ENCODE results near the gene TRIM54. TPM values are rescaled to one million over a fixed set of nuclear protein-coding genes. Genes with fewer than 3 reads are reported as not detected.
"Not testable (repeated sequence)": the region's sequence is repeated elsewhere in the genome, so short reads cannot be mapped to it uniquely, and the experiment has no call there.

Gene TRIM54
- total RNA-seq, 8 experiments from 2014 or later: 0.25 to 1.00 (median 0.38) TPM; not detected in 1

DNA sequence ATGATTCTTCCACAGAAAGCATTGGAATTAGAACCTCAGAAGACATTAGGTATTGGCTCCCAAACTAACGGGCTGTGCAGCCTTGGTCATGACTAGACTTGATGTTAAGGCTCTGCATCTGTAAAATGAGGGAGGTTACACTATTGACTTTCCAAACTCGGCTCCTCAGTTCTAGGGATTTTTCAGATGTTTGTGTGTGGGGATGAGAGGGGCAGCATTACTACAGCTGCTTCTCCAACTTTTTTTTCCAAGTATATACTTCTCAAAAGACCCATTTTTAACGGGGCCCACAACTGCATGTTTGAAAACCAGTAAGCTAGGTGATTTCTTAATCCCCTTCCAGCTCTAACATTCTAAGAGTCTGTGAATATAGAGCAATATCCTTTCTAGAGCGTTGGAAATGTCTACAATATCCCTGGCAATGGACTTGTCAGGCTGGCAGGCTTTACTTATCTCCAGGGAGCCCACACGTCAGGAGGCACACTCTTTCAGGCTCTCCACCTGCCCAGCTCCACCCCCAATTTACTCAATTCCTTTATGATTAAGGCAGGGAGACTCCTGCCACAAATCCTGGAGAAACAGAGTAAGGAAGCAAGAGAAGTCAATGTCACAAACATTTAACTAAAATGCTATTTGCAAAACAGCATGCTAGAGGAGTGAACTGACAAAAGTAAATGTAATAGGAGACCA lies 41.5 kb downstream of the TRIM54 start:
- peak in 2 of 8 experiments; percentile 2 to 6 for ATAC-seq (replicated peaks in 6 of 8)
- in situ Hi-C loops (cut with MboI; ENCODE audit: low pct_unique_long_range_greater_than_20kb in 2 of 9, low sequenced_read_pairs in 9 of 9, unreplicated experiment in 9 of 9): no loop called here
- 0 to 50% (median 13%) methylated on average over 1 to 4 of the region's 5 CpGs; no CpG with 5 or more reads in 2 of the 10 experiments for WGBS, 10 experiments

DNA sequence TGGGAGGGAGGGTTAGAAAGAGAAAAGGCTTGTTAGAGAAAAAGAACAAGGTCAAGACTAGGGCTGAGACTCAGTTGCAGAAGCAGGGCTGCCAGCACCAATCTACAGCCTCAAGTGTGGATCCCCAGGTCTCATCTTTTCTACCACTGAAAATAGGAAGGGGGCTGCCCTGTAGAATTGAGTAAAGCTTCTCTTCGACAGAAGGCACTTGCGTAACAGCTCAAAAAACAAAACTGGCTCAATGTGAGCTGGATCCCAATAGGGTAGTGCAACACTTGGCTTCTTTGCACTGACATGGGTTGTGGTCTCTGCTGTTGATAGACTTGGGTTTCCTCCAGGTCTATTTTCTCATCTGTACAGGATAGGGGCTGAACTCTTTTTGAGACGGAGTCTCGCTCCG lies 42.5 kb downstream of the TRIM54 start:
- 87 to 100% (median 99%) methylated on average over 2 to 5 of the region's 5 CpGs; no CpG with 5 or more reads in 4 of the 10 experiments for WGBS, 10 experiments
- H3K4me1 ChIP-seq (replicated peaks in 1 of 2): peaks cover 13 to 14% of the 10 kb centered on the region in 2 donors
- ATAC-seq (replicated peaks in 6 of 8): no peak
- no peak overlapping the region for H3K4me3 ChIP-seq
- H3K27ac ChIP-seq: no peak overlapping the region
- in situ Hi-C loops (cut with MboI; ENCODE audit: low pct_unique_long_range_greater_than_20kb in 2 of 9, low sequenced_read_pairs in 9 of 9, unreplicated experiment in 9 of 9): no loop called here

More for the DNA sequence above, 41.5 kb downstream of the TRIM54 start:
- Histone ChIP-seq H3K4me3 (peak overlapping the region; percentile 49 to 96 (median 62)), H3K27ac (peak overlapping the region; percentile 98 to 99), H3K4me1 (replicated peaks in 1 of 2) (peaks cover 13 to 14% of the 10 kb centered on the region in 2 donors)

DNA sequence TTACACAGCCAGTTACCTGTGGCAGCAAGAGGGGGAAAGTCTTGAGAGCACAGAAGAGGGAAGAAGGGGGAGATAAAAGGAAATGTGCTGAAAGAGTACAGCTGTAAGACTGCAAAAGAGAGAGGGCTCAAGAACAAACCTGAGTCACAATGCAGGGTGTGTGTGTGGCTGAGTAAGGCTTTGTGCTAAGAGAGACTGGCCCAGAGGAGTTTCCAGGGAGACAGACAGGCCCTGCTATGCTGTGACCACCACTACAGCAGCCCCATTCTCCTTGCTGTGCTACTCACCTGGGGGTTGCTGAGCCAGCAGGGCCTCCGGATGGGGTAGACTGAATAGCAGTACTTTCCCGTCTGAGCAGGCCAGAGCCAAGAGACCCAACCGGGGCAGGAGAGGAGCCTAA lies 53.1 kb downstream of the TRIM54 start:
- no peaks in the 10 kb centered on the region for H3K4me1 ChIP-seq (replicated peaks in 1 of 2)
- no peak overlapping the region for H3K27ac ChIP-seq
- WGBS, 10 experiments: 100% methylated on average over 1 of the region's 3 CpGs; no CpG with 5 or more reads in 6 of the 10 experiments
- no peak overlapping the region for H3K4me3 ChIP-seq
- peak in 3 of 8 experiments; percentile 65 to 100 (median 93) for ATAC-seq (replicated peaks in 6 of 8)
- in situ Hi-C loops (cut with MboI; ENCODE audit: low pct_unique_long_range_greater_than_20kb in 2 of 9, low sequenced_read_pairs in 9 of 9, unreplicated experiment in 9 of 9): no loop called here

DNA sequence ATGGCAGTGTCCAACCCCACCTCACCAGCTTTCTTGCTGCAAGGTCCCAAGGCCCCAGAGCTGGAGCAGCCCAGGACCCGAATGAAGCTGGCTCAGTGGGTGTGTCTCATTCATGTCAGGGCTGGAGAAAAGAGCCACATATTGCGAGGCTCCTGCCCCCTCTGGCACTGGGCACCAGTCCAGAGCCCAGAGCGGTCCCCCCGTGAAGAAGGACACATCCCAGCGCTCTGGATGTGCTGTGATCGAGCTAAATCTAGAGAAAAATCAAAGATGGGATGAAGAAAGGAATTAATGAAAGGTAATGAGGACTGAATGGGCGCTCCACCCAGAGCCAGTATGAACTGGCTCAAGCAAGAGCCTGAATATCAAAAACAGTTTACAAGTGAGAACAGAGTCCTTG lies 53.9 kb downstream of the TRIM54 start:
- no peak for ATAC-seq (replicated peaks in 6 of 8)
- in situ Hi-C loops (cut with MboI; ENCODE audit: low pct_unique_long_range_greater_than_20kb in 2 of 9, low sequenced_read_pairs in 9 of 9, unreplicated experiment in 9 of 9): no loop called here
- no peaks in the 10 kb centered on the region for H3K4me1 ChIP-seq (replicated peaks in 1 of 2)
- 81 to 100% (median 92%) methylated on average over 1 to 5 of the region's 7 CpGs; no CpG with 5 or more reads in 4 of the 10 experiments for WGBS, 10 experiments
- H3K27ac ChIP-seq: no peak overlapping the region
- H3K4me3 ChIP-seq: no peak overlapping the region

DNA sequence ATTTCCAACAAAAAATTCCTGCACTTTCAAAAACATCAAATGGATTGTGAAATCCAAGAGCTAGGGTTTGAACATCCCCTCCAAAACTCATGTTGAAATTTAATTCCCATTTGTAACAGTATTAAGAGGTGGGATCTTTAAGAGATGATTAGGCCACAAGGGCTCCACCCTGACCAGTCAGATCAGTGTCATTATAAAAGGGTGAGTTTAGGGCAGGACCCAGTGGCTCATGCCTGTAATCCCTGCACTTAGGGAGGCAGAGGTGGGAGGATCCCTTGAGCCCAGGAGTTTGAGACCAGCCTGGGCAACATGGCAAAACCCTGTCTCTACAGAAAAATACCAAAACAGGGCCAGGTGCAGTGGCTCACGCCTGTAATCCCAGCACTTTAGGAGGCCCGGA lies 65.4 kb downstream of the TRIM54 start:
- no peak overlapping the region for H3K4me3 ChIP-seq
- 83 to 100% methylated on average over 1 of the region's 2 CpGs; no CpG with 5 or more reads in 8 of the 10 experiments for WGBS, 10 experiments
- no peak overlapping the region for H3K27ac ChIP-seq
- peak in 2 of 8 experiments; percentile 68 to 85 for ATAC-seq (replicated peaks in 6 of 8)
- in situ Hi-C loops (cut with MboI; ENCODE audit: low pct_unique_long_range_greater_than_20kb in 2 of 9, low sequenced_read_pairs in 9 of 9, unreplicated experiment in 9 of 9): no loop called here
- no peaks in the 10 kb centered on the region for H3K4me1 ChIP-seq (replicated peaks in 1 of 2)

DNA sequence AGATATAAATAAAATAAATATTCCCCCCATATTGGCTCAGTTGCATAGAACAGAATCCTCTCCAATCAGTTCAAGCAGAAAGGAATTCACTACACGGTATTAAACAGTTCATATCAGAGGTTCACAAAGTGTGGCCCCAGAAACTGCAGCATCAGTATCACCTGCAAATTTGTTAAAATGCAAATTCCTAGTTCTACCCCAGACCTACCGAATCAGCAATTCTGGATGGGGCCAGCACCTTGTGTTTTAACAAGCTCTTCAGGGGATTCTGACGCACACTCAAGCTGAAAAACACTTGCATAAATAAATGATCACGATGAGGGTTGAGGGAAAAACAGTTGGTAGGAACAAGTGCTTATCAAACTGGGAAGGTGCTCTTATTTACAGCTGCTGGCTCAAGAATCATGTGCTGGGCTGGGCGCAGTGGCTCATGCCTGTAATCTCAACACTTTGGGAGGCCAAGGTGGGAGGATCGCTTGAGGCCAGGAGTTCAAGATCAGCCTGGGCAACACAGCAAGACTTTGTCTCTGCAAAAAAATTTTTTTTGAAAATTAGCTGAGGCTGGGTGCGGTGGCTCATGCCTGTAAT lies 68.0 kb downstream of the TRIM54 start:
- no peak overlapping the region for H3K27ac ChIP-seq
- H3K4me1 ChIP-seq (replicated peaks in 1 of 2): peaks cover 2% of the 10 kb centered on the region in 2 donors
- 69 to 100% (median 91%) methylated on average over 1 to 6 of the region's 7 CpGs for WGBS, 10 experiments
- no peak overlapping the region for H3K4me3 ChIP-seq
- ATAC-seq (replicated peaks in 6 of 8): no peak
- in situ Hi-C loops (cut with MboI; ENCODE audit: low pct_unique_long_range_greater_than_20kb in 2 of 9, low sequenced_read_pairs in 9 of 9, unreplicated experiment in 9 of 9): no loop called here

DNA sequence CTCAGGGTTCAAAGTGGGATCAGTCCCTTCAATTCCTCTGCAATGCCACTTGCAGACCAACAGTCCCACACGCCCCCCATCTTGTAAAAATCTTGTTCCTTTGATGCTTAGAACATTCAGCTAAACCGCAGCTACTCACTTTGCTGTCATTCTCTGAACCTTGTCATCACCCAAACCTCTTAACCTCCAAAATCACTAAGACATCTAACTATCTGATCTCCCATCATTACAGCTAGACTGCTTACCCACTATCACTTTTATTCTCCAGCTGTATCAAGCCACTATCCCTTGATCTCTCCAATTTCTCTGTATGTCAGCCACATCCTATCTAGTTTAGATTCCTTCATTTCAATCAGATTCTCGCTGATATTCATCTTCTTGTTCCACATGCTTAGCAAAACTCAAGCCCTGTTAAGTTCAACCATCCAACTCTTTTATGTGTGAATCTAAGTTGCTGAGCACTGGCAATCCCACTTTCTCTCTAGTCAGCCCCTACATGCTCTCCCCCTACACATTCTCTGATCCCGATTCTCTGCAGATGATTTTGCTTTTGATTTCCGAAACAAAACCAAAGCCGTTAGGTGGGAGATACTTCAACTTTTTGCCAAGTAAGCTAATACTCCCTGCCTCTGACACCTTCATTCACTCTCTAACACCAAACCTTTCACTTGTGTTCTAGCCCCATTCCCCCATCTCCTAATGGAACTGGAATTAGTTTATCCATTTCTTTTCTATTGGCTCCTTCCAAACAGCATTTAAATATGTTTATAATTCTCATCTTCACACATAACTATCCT lies 69.8 kb downstream of the TRIM54 start:
- in situ Hi-C loops (cut with MboI; ENCODE audit: low pct_unique_long_range_greater_than_20kb in 2 of 9, low sequenced_read_pairs in 9 of 9, unreplicated experiment in 9 of 9): no loop called here
- Histone ChIP-seq H3K4me3 (no peak overlapping the region), H3K4me1 (replicated peaks in 1 of 2) (peaks cover 5 to 6% of the 10 kb centered on the region in 2 donors), H3K27ac (no peak overlapping the region)
- ATAC-seq (replicated peaks in 6 of 8): no peak
- 55 to 100% (median 88%) methylated on average over 2 to 6 of the region's 6 CpGs; no CpG with 5 or more reads in 1 of the 10 experiments for WGBS, 10 experiments

DNA sequence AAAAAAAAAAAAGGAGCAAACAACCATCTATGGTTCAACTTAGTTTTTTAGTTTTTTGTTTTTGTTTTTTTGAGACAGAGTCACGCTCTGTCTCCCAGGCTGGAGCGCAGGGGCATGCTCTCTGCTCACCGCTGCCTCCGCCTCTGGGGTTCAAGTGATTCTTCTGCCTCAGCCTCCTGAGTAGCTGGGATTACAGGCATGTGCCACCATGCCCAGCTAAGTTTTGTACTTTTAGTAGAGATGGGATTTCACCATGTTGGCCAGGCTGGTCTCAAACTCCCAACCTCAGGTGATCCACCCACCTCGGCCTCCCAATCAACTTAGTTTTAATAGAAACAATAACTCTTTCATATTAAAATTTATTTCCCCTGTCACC lies 71.1 kb downstream of the TRIM54 start:
- ATAC-seq (replicated peaks in 6 of 8); in situ Hi-C loops (cut with MboI; ENCODE audit: low pct_unique_long_range_greater_than_20kb in 2 of 9, low sequenced_read_pairs in 9 of 9, unreplicated experiment in 9 of 9); H3K4me3 ChIP-seq; H3K27ac ChIP-seq: not testable (repeated sequence)
- peaks cover 8 to 14% of the 10 kb centered on the region in 2 donors for H3K4me1 ChIP-seq (replicated peaks in 1 of 2)
- WGBS, 10 experiments: 86 to 100% (median 93%) methylated on average over 1 to 5 of the region's 5 CpGs; no CpG with 5 or more reads in 3 of the 10 experiments

DNA sequence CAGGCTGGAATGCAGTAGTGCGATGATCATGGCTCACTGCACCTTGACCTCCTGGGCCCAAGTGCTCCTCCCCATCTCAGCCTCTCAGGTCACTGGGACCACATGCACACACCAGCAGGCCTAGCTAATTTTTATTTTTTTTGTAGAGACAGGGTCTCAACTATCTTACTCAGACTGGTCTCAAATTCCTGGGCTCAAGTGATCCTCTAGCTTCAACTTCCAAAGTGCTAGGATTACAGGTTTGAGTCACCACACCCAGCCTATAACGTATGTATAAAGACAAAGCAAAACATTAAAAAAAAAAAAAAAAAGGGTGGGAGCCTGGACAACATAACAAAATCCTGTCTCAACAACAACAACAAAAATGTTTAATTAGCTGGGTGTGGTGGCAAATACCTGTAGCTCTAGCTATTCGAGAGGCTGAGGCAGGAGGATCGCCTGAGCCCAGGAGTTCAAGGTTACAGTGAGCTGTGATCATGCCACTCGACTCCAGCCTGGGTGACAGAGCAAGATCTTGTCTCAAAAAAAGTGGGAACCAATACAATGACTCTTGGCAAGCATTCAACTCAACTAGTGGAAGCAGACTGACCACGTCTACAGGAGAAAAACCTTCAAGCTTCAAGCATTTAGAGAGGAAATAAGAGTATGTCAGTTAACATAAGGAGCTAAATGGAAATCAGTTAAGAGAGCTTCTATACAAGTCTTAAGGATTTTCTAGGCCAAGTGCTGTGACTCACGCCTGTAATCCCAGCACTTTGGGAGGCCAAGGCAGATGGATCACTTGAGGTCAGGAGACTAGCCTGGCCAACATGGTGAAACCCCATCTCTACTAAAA lies 71.8 kb downstream of the TRIM54 start:
- Histone ChIP-seq H3K4me1 (replicated peaks in 1 of 2) (peaks cover 8 to 14% of the 10 kb centered on the region in 2 donors), H3K4me3 (no peak overlapping the region), H3K27ac (no peak overlapping the region)
- in situ Hi-C loops (cut with MboI; ENCODE audit: low pct_unique_long_range_greater_than_20kb in 2 of 9, low sequenced_read_pairs in 9 of 9, unreplicated experiment in 9 of 9): no loop called here
- 74 to 100% (median 82%) methylated on average over 1 to 6 of the region's 7 CpGs; no CpG with 5 or more reads in 1 of the 10 experiments for WGBS, 10 experiments
- ATAC-seq (replicated peaks in 6 of 8): no peak

DNA sequence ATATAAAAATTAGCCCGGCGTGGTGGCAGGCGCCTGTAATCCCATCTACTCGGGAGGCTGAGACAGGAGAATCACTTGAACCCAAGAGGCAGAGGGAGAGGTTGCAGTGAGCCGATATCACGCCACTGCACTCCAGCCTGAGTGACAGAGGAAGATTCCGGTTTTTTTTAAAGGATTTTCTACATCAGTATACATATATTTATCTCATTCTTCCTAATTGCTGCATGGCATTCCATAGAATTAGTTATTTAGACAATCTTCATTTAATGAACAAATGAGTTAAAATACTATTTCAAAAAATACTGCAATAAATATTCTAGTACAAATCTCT lies 72.3 kb downstream of the TRIM54 start:
- ATAC-seq (replicated peaks in 6 of 8): no peak
- in situ Hi-C loops (cut with MboI; ENCODE audit: low pct_unique_long_range_greater_than_20kb in 2 of 9, low sequenced_read_pairs in 9 of 9, unreplicated experiment in 9 of 9): no loop called here
- 74 to 100% (median 98%) methylated on average over 2 to 7 of the region's 7 CpGs for WGBS, 10 experiments
- Histone ChIP-seq H3K4me3 (no peak overlapping the region), H3K4me1 (replicated peaks in 1 of 2) (peaks cover 8 to 14% of the 10 kb centered on the region in 2 donors), H3K27ac (no peak overlapping the region)

DNA sequence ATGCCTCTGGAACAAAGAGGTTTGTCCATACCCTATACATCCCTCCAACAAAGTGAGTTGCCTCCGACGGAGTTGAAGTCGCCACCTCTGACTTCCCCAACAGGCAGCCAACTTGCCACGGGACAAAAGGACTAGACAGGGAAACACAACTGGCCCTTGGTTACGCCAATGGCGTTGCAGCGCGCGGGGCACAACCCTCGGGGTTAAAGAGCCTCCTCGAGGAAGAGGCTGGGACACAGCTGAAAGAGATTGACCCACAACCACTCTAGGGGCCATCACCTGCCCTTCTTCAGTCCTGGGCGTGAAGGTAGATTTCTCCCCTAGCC lies 73.8 kb downstream of the TRIM54 start:
- H3K27ac ChIP-seq: peak overlapping the region; percentile 90 to 94
- 0 to 3% (median 0%) methylated on average over 4 to 10 of the region's 12 CpGs; no CpG with 5 or more reads in 3 of the 10 experiments for WGBS, 10 experiments
- peak in 3 of 8 experiments; percentile 30 to 42 (median 39) for ATAC-seq (replicated peaks in 6 of 8)
- peaks cover 8 to 14% of the 10 kb centered on the region in 2 donors for H3K4me1 ChIP-seq (replicated peaks in 1 of 2)
- in situ Hi-C loops (cut with MboI; ENCODE audit: low pct_unique_long_range_greater_than_20kb in 2 of 9, low sequenced_read_pairs in 9 of 9, unreplicated experiment in 9 of 9): no loop called here
- peak overlapping the region; percentile 66 to 87 (median 72) for H3K4me3 ChIP-seq

DNA sequence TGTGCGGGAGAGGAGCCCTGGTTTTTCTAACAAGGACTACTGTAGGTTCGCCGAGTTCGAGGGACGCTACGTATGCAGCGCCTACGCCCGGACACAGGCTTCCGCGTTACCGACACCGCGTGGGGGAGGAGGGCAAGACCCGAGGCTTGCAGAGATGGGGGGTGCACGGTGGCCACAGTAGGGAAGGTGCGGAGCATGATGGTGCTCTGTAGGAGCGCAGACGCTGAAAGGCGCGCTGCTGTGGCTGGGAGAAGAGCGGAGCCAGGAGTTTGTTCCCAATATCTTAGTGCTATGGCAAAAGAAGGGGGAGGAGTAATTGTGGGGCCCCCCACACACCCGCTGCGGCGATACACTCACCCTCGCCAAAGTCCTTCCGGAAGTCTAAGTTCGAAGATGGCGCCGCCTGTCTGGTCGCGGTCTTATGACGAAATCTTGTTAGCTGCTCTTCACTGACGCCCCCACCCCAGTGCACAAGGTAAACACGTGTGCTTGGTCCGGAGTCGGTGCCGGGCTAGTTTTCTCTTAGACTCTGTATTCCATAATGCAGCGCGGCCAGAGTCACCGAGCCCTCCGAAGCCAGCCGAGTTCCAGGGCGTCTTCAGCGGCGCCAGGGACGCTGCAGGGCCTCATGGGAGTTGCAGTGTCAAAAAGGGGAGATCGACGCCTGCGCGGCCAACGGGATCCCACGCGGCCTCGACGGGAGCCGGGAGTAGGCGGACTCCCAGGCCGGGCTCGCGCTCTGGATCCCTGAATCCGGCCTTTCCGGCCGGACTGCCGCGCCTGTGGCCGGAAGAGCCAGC lies 74.4 kb downstream of the TRIM54 start, which contains the start of gene GTF3C2:
GTF3C2 (minus strand) TSS at position 383 of the 800 bp plus-strand sequence. CDS start 13,210 bp downstream, outside the sequence.
- 0 to 3% (median 0%) methylated on average over 2 to 29 of the region's 67 CpGs; no CpG with 5 or more reads in 2 of the 10 experiments for WGBS, 10 experiments
- H3K4me1 ChIP-seq (replicated peaks in 1 of 2): peaks cover 8 to 14% of the 10 kb centered on the region in 2 donors
- ATAC-seq (replicated peaks in 6 of 8): peak; percentile 80 to 98 (median 97)

More for the DNA sequence above, 74.4 kb downstream of the TRIM54 start, which contains the start of gene GTF3C2:
- Histone ChIP-seq H3K27ac (peak within 1 kb of the TSS; percentile 90 to 94), H3K4me3 (peak within 1 kb of the TSS; percentile 66 to 87 (median 72))
- in situ Hi-C loops (cut with MboI; ENCODE audit: low pct_unique_long_range_greater_than_20kb in 2 of 9, low sequenced_read_pairs in 9 of 9, unreplicated experiment in 9 of 9): no loop called here

Data from motor neuron (in vitro differentiated cells).